Thoracic aorta (tissue), 2 donors: ENCODE data around the gene TRIM47. TPM values are rescaled to one million over a fixed set of nuclear protein-coding genes. Genes with fewer than 3 reads are reported as not detected.
"Not testable (repeated sequence)": the region's sequence is repeated elsewhere in the genome, so short reads cannot be mapped to it uniquely, and the experiment has no call there.

Experiments
- ATAC-seq: fragments of 150-250 bp; one replicate; pipeline ENCODE4 v1.8.0; 2017; ENCODE audit warnings: low read depth; ENCODE audit not compliant: insufficient number of reproducible peaks, low FRiP score
- DNase-seq: peaks from one replicate; pipeline ENCODE4 v3.0.0-alpha.2; 2020; ENCODE audit warnings: low spot score
- H3K27ac ChIP-seq, 2 donors: fragments of 200-600 bp; sonication (generic); 1 replicate in 1 of 2; 2 replicates in 1 of 2; pipeline ENCODE4 v1.5.1; 2016; ENCODE audit warnings: mild to moderate bottlenecking in 2 of 2, moderate library complexity in 2 of 2
- H3K27me3 ChIP-seq: fragments of 200-600 bp; sonication (generic); replicated peaks from 2 replicates; pipeline ENCODE4 v1.6.0; 2016; ENCODE audit warnings: mild to moderate bottlenecking; ENCODE audit not compliant: insufficient read depth
- H3K36me3 ChIP-seq: fragments of 200-600 bp; sonication (generic); one replicate; pipeline ENCODE4 v1.5.1; 2016
- H3K4me1 ChIP-seq, 2 donors: fragments of 200-600 bp; sonication (generic); 1 replicate in 1 of 2; 2 replicates in 1 of 2; pipeline versions ENCODE4 v1.5.1 to v1.6.0; 2016; ENCODE audit warnings: low read depth in 2 of 2, mild to moderate bottlenecking in 1 of 2; ENCODE audit not compliant: control insufficient read depth in 1 of 2
- H3K4me3 ChIP-seq: fragments of 200-600 bp; sonication (generic); 2 replicates; pipeline ENCODE4 v1.5.1; 2016; ENCODE audit warnings: mild to moderate bottlenecking
- H3K9me3 ChIP-seq: fragments of 200-600 bp; sonication (generic); 2 replicates; pipeline ENCODE4 v1.5.1; 2016
- total RNA-seq, 2 donors: library from RNA; depleted of rRNA; stranded (reverse); fragments of >200 nt; gene quantifications; one replicate each; pipeline versions ENCODE4 v1.1.0 to v1.2.3, GENCODE V29; 2016
- TF ChIP-seq, protein P1 (sequence below): fragments of 200-600 bp; sonication (generic); IDR thresholded peaks from one replicate; pipeline ENCODE4 v1.5.1; 2019; ENCODE audit warnings: antibody characterized with exemption

Gene TRIM47
- total RNA-seq, 2 donors from 2014 or later, result 58.9 to 94.0 TPM

DNA sequence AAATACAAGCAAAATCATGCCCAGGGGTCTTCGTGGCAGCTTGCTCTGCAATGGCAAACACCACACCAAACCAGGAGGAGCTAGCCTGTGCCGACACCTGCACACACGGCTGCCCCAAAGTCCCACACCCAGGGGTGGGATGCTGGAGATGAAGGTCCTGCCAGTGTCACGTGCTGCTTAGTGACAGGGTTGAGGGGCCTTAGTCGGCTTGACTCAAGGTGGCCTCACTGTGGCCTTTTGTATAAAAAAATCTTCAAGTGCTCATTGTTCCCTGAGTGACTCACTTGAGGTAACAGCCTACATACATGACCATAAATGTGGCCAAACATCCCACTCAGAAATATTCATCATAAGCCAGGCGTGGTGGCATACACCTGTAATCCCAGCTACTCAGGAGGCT lies 11.1 kb upstream of the TRIM47 start:
- Histone ChIP-seq H3K27ac (no peak overlapping the region), H3K9me3 (no peaks in the 10 kb centered on the region), H3K4me3 (no peak overlapping the region), H3K27me3 (no peaks in the 10 kb centered on the region), H3K36me3 (peaks cover 18% of the 10 kb centered on the region), H3K4me1 (peaks cover 0 to 7% of the 10 kb centered on the region in 2 donors)
- ATAC-seq (no peak), DNase-seq (no peak)
- TF ChIP-seq, protein P1, sequence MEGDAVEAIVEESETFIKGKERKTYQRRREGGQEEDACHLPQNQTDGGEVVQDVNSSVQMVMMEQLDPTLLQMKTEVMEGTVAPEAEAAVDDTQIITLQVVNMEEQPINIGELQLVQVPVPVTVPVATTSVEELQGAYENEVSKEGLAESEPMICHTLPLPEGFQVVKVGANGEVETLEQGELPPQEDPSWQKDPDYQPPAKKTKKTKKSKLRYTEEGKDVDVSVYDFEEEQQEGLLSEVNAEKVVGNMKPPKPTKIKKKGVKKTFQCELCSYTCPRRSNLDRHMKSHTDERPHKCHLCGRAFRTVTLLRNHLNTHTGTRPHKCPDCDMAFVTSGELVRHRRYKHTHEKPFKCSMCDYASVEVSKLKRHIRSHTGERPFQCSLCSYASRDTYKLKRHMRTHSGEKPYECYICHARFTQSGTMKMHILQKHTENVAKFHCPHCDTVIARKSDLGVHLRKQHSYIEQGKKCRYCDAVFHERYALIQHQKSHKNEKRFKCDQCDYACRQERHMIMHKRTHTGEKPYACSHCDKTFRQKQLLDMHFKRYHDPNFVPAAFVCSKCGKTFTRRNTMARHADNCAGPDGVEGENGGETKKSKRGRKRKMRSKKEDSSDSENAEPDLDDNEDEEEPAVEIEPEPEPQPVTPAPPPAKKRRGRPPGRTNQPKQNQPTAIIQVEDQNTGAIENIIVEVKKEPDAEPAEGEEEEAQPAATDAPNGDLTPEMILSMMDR, result no peak

DNA sequence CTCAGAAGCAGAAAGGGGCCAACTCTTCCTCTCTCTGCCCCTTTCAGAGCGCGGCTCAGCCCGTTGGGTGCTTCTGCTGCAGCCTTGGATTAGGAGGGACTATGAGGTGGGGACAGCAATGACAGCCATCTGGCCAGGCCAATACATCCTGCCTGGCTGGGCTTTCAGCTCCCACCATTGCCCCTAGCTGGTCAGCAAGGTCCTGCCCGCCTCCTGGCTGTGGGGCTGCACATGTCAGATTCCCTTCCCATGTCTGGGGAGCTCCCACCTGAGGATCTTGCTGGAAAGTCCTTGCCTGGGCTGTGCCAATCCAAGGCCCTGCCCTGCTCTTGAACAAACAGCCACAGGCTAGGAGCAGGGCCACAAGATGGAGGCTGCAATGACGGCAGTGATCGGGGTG lies 10.1 kb upstream of the TRIM47 start:
- no peak overlapping the region for H3K27ac ChIP-seq
- H3K36me3 ChIP-seq, result peaks cover 18% of the 10 kb centered on the region
- TF ChIP-seq, protein P1, result no peak
- DNase-seq (no peak), ATAC-seq (no peak)
- H3K27me3 ChIP-seq, result no peaks in the 10 kb centered on the region
- no peak overlapping the region for H3K4me3 ChIP-seq
- no peaks in the 10 kb centered on the region for H3K4me1 ChIP-seq
- H3K9me3 ChIP-seq, result no peaks in the 10 kb centered on the region

DNA sequence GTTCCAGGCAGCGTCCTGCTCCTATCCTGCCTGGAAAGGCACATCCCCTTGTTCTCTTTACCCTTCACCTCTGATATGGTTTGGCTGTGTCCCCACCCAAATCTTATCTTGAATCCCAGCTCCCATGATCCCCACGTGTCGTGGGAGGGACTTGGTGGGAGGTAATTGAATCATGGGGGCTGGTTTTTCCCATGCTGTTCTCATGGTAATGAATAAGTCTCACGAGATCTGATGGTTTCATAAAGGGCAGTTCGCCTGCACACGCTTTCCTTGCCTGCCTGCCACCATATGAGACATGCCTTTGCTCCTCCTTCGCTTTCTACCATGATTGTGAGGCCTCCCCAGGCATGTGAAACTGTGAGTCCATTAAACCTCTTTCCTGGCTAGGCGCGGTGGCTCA lies 7.5 kb upstream of the TRIM47 start:
- not testable (repeated sequence) for DNase-seq, ATAC-seq, H3K4me3 ChIP-seq, H3K27me3 ChIP-seq, H3K27ac ChIP-seq, H3K9me3 ChIP-seq, H3K4me1 ChIP-seq
- peaks cover 10% of the 10 kb centered on the region for H3K36me3 ChIP-seq

DNA sequence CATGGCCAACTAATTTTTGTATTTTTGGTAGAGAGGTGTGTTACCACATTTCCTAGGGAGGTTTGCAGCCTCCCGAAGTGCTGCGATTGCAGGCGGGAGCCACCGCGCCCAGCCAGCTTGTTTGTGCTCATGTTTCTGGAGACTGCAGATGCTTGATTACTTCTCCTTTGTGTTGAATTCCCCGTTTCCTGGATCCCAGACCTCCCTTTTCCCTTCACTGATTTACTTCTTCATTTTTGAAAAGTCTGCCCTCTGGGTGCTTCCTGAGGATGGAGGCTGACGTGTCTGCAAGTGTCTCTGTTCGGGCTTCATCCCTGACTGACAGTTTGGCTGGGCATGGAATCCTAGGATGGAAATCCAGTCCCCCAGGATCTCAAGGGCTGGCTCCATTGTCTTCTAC lies 7.0 kb upstream of the TRIM47 start:
- Histone ChIP-seq H3K27me3 (no peaks in the 10 kb centered on the region), H3K27ac (no peak overlapping the region), H3K36me3 (peaks cover 6% of the 10 kb centered on the region), H3K9me3 (no peaks in the 10 kb centered on the region), H3K4me1 (no peaks in the 10 kb centered on the region), H3K4me3 (no peak overlapping the region)
- ATAC-seq, result no peak
- no peak for DNase-seq
- TF ChIP-seq, protein P1, result no peak

DNA sequence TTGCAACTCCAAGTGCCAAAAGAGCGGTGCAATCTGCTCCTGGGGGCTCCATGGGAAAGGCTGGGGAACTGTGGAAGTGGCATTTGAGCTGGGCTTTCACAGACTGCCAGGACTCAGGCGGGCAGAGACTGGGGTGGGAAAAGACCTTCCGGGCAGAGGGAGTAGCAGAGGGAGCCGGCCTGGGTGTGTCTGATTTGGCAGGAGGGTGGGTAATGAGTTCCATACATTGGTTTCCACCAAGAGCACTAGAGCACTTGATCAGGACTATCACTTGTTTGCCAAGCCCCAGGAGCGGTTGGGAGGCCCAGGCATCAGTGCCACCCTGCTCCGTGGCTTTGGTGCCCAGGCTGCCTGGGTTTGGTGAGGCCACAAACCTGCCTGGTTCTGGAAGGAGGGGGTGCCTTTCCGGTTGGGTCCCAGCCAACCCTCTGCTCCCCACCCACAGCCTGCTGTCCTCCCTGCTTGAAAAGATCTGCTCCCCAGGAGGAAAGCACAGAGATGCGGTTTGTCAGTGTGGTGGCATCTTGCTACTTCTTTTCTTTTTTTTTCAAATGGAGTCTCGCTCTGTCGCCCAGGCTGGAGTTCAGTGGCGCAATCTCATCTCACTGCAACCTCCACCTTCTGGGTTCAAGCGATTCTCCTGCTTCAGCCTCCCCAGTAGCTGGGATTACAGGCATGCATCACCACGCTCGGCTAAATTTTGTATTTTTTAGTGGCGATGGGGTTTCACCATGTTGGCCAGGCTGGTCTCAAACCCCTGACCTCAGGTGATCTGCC lies 3.5 kb upstream of the TRIM47 start:
- no peak overlapping the region for H3K27ac ChIP-seq
- ATAC-seq, result no peak
- no peaks in the 10 kb centered on the region for H3K36me3 ChIP-seq
- H3K9me3 ChIP-seq, result no peaks in the 10 kb centered on the region
- no peaks in the 10 kb centered on the region for H3K27me3 ChIP-seq
- TF ChIP-seq, protein P1, result no peak
- no peak for DNase-seq
- H3K4me1 ChIP-seq, result peaks cover under 1 to 9% of the 10 kb centered on the region in 2 donors
- no peak overlapping the region for H3K4me3 ChIP-seq

DNA sequence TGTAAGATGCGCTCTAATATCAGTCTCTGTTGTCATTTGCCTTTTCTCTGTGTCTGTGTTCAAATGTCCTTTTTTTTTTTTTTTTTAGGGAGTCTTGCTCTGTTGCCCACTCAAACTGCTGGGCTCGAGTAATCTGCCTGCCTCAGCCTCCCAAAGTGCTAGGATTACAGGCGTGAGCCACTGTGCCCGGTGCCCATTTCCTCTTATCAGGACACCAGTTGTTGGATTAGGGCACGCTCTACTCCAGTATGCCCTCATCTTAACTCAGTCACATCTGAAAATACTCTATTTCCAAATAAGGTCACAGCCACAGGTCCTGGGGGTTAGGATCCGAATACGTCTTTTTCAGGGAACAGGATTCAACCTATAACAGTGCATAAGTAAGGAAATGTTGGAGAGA lies 1.9 kb upstream of the TRIM47 start:
- peaks cover 16 to 25% of the 10 kb centered on the region in 2 donors for H3K4me1 ChIP-seq
- H3K9me3 ChIP-seq, result no peaks in the 10 kb centered on the region
- H3K27me3 ChIP-seq, result no peaks in the 10 kb centered on the region
- H3K4me3 ChIP-seq, result no peak overlapping the region
- ATAC-seq, result no peak
- H3K36me3 ChIP-seq, result no peaks in the 10 kb centered on the region
- TF ChIP-seq, protein P1, result no peak
- no peak for DNase-seq
- no peak overlapping the region for H3K27ac ChIP-seq
